Right atrium auricular region (tissue), 2 donors: ENCODE measurements around the gene DCDC2. TPM values are rescaled to one million over a fixed set of nuclear protein-coding genes. Genes with fewer than 3 reads are reported as not detected.
"Not testable (repeated sequence)": the region's sequence is repeated elsewhere in the genome, so short reads cannot be mapped to it uniquely, and the experiment has no call there.

Experiments used
- DNase-seq: peaks from one replicate; pipeline ENCODE4 v3.0.0-alpha.2; 2019; ENCODE audit warnings: low spot score
- H3K27ac ChIP-seq, 2 donors: fragments of 200-600 bp; sonication (generic); 1 replicate in 1 of 2; 2 replicates in 1 of 2; pipeline ENCODE4 v1.5.1; 2016 to 2019
- H3K27me3 ChIP-seq, 2 donors: fragments of 200-600 bp; sonication (generic); one replicate each; pipeline versions ENCODE4 v1.5.1 to v1.6.0; 2017 to 2019
- H3K36me3 ChIP-seq: fragments of 200-600 bp; sonication (generic); one replicate; pipeline ENCODE4 v1.5.1; 2016
- H3K4me1 ChIP-seq, 2 donors: fragments of 200-600 bp; sonication (generic); one replicate each; pipeline versions ENCODE4 v1.5.1 to v1.6.0; 2017 to 2019
- H3K4me3 ChIP-seq, 2 donors: fragments of 200-600 bp; sonication (generic); 1 replicate in 1 of 2; 2 replicates in 1 of 2; pipeline ENCODE4 v1.5.1; 2017 to 2019; ENCODE audit warnings: mild to moderate bottlenecking in 1 of 2, moderate library complexity in 1 of 2
- H3K9me3 ChIP-seq, 2 donors: fragments of 200-600 bp; sonication (generic); one replicate each; pipeline ENCODE4 v1.5.1; 2019
- total RNA-seq, 2 donors: library from RNA; depleted of rRNA; stranded (reverse); fragments of >200 nt; gene quantifications; one replicate each; pipeline ENCODE4 v1.1.0, GENCODE V29; 2016
- TF ChIP-seq, protein P1 (sequence below), 2 donors: fragments of 200-600 bp; sonication (generic); IDR thresholded peaks; one replicate each; pipeline ENCODE4 v1.5.1; 2019; ENCODE audit warnings: antibody characterized with exemption in 2 of 2

Gene DCDC2
- total RNA-seq, 2 donors from 2014 or later = not detected

DNA sequence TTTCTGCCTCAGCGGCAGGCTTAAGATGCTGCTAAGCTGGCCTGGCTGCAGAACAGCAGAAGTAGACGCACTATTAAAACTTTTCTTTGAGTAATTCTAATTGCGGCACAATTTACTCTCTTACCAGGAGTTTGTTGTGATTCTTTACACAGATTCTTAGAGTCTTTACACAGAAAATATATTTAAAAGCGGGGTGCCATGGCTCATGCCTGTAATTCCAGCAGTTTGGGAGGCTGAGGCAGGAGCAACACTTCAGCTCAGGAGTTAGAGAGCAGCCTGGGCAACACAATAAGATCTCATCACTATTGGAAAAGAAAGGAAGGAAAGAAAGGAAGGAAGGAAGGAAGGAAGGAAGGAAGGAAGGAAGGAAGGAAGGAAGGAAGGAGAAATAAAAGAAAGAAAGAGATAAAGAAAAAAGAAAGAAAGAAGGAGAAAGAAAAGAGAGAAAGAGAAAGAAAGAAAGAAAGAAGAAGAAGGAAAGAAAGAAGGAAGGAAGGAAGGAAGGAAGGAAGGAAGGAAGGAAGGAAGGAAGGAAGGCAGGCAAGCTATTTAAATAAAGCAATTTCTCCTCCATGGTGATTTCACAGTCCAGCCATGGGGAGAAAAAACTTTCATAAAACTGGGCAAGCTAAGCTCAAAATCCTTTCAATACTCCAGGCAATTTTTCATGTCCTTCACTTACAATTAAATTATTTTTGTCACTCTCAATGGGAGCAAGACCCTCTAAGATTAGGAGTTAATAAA is 23.8 kb upstream of the DCDC2 start:
- Histone ChIP-seq H3K36me3 (no peaks in the 10 kb centered on the region), H3K27ac (no peak overlapping the region), H3K4me1 (no peaks in the 10 kb centered on the region), H3K27me3 (no peaks in the 10 kb centered on the region), H3K9me3 (no peaks in the 10 kb centered on the region), H3K4me3 (no peak overlapping the region)
- TF ChIP-seq, protein P1, sequence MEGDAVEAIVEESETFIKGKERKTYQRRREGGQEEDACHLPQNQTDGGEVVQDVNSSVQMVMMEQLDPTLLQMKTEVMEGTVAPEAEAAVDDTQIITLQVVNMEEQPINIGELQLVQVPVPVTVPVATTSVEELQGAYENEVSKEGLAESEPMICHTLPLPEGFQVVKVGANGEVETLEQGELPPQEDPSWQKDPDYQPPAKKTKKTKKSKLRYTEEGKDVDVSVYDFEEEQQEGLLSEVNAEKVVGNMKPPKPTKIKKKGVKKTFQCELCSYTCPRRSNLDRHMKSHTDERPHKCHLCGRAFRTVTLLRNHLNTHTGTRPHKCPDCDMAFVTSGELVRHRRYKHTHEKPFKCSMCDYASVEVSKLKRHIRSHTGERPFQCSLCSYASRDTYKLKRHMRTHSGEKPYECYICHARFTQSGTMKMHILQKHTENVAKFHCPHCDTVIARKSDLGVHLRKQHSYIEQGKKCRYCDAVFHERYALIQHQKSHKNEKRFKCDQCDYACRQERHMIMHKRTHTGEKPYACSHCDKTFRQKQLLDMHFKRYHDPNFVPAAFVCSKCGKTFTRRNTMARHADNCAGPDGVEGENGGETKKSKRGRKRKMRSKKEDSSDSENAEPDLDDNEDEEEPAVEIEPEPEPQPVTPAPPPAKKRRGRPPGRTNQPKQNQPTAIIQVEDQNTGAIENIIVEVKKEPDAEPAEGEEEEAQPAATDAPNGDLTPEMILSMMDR (IDR thresholded peaks at IDR 0.05) = no peak
- no peak for DNase-seq

- TF ChIP-seq, protein P1 (IDR thresholded peaks at IDR 0.05) = no peak
- no peaks in the 10 kb centered on the region for H3K9me3 ChIP-seq
These were observed 20.7 kb upstream of the DCDC2 start for GRCh38 chr6:24378473-24379097.

GRCh38 chr6:24376871-24377270 is 19.0 kb upstream of the DCDC2 start:
- no peak overlapping the region for H3K27ac ChIP-seq
- H3K4me3 ChIP-seq = no peak overlapping the region
- H3K9me3 ChIP-seq = no peaks in the 10 kb centered on the region
- no peaks in the 10 kb centered on the region for H3K4me1 ChIP-seq
- no peaks in the 10 kb centered on the region for H3K36me3 ChIP-seq
- no peaks in the 10 kb centered on the region for H3K27me3 ChIP-seq
- DNase-seq = no peak
- TF ChIP-seq, protein P1 (IDR thresholded peaks at IDR 0.05) = no peak

More at GRCh38 chr6:24378473-24379097, 20.7 kb upstream of the DCDC2 start:
- Histone ChIP-seq H3K27ac (no peak overlapping the region), H3K4me1 (no peaks in the 10 kb centered on the region), H3K27me3 (no peaks in the 10 kb centered on the region), H3K36me3 (no peaks in the 10 kb centered on the region), H3K4me3 (no peak overlapping the region)
- DNase-seq = no peak

DNA sequence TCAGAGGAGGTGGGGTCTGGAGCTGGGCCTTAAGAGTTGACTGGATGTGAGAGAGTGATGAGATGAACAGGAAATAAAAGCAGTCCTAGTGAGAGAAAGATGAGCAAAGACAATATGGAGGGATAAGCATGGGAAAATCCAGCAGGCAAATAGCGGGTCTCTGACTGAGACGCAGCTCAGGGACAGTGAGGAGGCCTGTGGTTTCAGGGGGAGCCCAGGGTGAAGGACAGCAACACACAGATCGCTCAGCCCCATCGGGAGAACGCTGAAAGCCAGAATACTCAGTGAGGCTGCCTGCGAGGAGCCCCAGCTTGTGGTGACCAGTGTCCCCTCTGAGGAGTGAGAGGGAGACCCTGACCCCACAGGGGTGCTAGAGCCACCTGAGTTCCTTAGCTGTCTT is 16.8 kb upstream of the DCDC2 start:
- H3K9me3 ChIP-seq = no peaks in the 10 kb centered on the region
- no peak for DNase-seq
- no peak overlapping the region for H3K4me3 ChIP-seq
- TF ChIP-seq, protein P1 (IDR thresholded peaks at IDR 0.05) = no peak
- no peaks in the 10 kb centered on the region for H3K36me3 ChIP-seq
- H3K4me1 ChIP-seq = no peaks in the 10 kb centered on the region
- H3K27me3 ChIP-seq = no peaks in the 10 kb centered on the region
- no peak overlapping the region for H3K27ac ChIP-seq

GRCh38 chr6:24365103-24365633 is 7.3 kb upstream of the DCDC2 start:
- H3K36me3 ChIP-seq, H3K4me1 ChIP-seq, H3K9me3 ChIP-seq, H3K4me3 ChIP-seq, H3K27ac ChIP-seq, DNase-seq, H3K27me3 ChIP-seq: not testable (repeated sequence)

DNA sequence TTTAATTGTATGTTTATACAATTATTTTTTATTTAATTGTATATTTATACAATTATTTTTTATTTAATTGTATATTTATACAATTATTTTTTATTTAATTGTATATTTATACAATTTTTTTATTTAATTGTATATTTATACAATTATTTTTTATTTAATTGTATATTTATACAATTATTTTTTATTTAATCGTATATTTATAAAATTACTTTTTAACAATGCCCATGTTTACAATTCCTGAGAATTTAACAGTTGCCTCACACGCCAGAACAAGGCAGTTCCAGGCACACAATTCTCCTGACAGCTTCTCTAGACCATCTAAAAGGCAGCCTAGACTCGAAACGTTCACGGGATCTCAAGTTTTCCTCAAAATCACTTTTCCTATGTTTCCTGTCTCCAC is 4.5 kb upstream of the DCDC2 start:
- H3K36me3 ChIP-seq, H3K9me3 ChIP-seq, DNase-seq, H3K27me3 ChIP-seq, H3K4me3 ChIP-seq, H3K27ac ChIP-seq: not testable (repeated sequence)
- peaks cover 0 to 17% of the 10 kb centered on the region in 2 donors for H3K4me1 ChIP-seq
